IMR-90 (cell line): ENCODE measurements around the gene TMEM52B. TPM values are rescaled to one million over a fixed set of nuclear protein-coding genes. Genes with fewer than 3 reads are reported as not detected.

Experiments used
- ATAC-seq: fragments of 200-7000 bp; cut with Tn5 transposase; 2 replicates; pipeline ENCODE4 v1.9.1; 2020; ENCODE audit warnings: low read depth, mild to moderate bottlenecking, moderate library complexity
- BruUV-seq: library from RNA; stranded (reverse); fragments of 400-500 nt; replicated peaks from 2 replicates; lab custom pipeline; 2021; lab: Mats Ljungman, UMichigan
- CTCF ChIA-PET: fragments of 300-600 bp; formaldehyde crosslinking; extraction: SDS; loops from one replicate; lab custom pipeline; 2021; ENCODE audit warnings: antibody characterized with exemption; lab: Yijun Ruan, JAX
- POLR2A ChIA-PET: fragments of 300-600 bp; sonication (Branson Sonifier 250); formaldehyde crosslinking; loops from one replicate; lab custom pipeline; 2022; ENCODE audit warnings: antibody characterized with exemption; ENCODE audit not compliant: unreplicated experiment; lab: Charles Lee
- DNase-seq: peaks from one replicate; pipeline ENCODE4 v3.0.0; 2013
- H2AFZ ChIP-seq: replicated peaks from 2 replicates; pipeline ENCODE3; 2013; ENCODE audit warnings: low read length, mild to moderate bottlenecking; ENCODE audit not compliant: poor library complexity
- H2AK5ac ChIP-seq: 2 replicates; pipeline ENCODE4 v1.6.1; 2013; ENCODE audit warnings: low read depth, low read length, inconsistent platforms
- H2AK9ac ChIP-seq: replicated peaks from 2 replicates; pipeline ENCODE3; 2013; ENCODE audit warnings: mild to moderate bottlenecking, low read depth, low read length, moderate library complexity; ENCODE audit not compliant: poor library complexity
- H2BK120ac ChIP-seq: 2 replicates; pipeline ENCODE4 v1.6.1; 2013; ENCODE audit warnings: low read depth, low read length, inconsistent platforms
- H2BK15ac ChIP-seq: 3 replicates; pipeline ENCODE4 v1.6.1; 2013; ENCODE audit warnings: low read depth, low read length, inconsistent platforms
- H2BK20ac ChIP-seq: 2 replicates; pipeline ENCODE4 v1.6.1; 2013; ENCODE audit warnings: low read depth, mild to moderate bottlenecking, inconsistent platforms, low read length, moderate library complexity
- H2BK5ac ChIP-seq: 2 replicates; pipeline ENCODE4 v1.6.1; 2013; ENCODE audit warnings: mild to moderate bottlenecking, low read depth, low read length, inconsistent platforms; ENCODE audit not compliant: poor library complexity, severe bottlenecking
- H3K14ac ChIP-seq: replicated peaks from 2 replicates; pipeline ENCODE4 v1.6.1; 2013; ENCODE audit warnings: low read depth, low read length, inconsistent platforms
- H3K18ac ChIP-seq: 2 replicates; pipeline ENCODE4 v1.6.1; 2013; ENCODE audit warnings: low read depth, low read length, control low read depth
- H3K23ac ChIP-seq: 2 replicates; pipeline ENCODE4 v1.6.1; 2013; ENCODE audit warnings: low read depth, low read length, inconsistent platforms
- H3K27ac ChIP-seq: 2 replicates; pipeline ENCODE4 v1.5.1; 2013; ENCODE audit warnings: mild to moderate bottlenecking, control low read depth, low read length; ENCODE audit not compliant: insufficient read depth
- H3K27me3 ChIP-seq: 2 replicates; pipeline ENCODE4 v1.6.1; 2013; ENCODE audit warnings: low read length; ENCODE audit not compliant: control insufficient read depth, insufficient read depth
- H3K36me3 ChIP-seq: 2 replicates; pipeline ENCODE4 v1.6.1; 2013; ENCODE audit warnings: low read length, mixed read lengths; ENCODE audit not compliant: control insufficient read depth, insufficient read depth
- H3K4ac ChIP-seq: 2 replicates; pipeline ENCODE4 v1.6.1; 2013; ENCODE audit warnings: low read depth, low read length, inconsistent platforms
- H3K4me1 ChIP-seq: 2 replicates; pipeline ENCODE4 v1.6.1; 2013; ENCODE audit warnings: low read length, mixed read lengths; ENCODE audit not compliant: control insufficient read depth, insufficient read depth
- H3K4me2 ChIP-seq: 2 replicates; pipeline ENCODE4 v1.6.1; 2013; ENCODE audit warnings: low read depth, mild to moderate bottlenecking, control low read depth, low read length, moderate library complexity
- H3K4me3 ChIP-seq: 2 replicates; pipeline ENCODE4 v1.5.1; 2013; ENCODE audit warnings: low read depth, mild to moderate bottlenecking, control low read depth, low read length, moderate library complexity; ENCODE audit not compliant: insufficient read depth
- H3K56ac ChIP-seq: 2 replicates; pipeline ENCODE4 v1.6.1; 2013; ENCODE audit warnings: low read length, inconsistent platforms; ENCODE audit not compliant: insufficient read depth; ENCODE audit errors: extremely low read depth
- H3K79me1 ChIP-seq, 2 experiments: 2 replicates each; pipeline ENCODE4 v1.6.1; 2013; ENCODE audit warnings: low read length in 2 of 2, inconsistent platforms in 1 of 2, low read depth in 1 of 2
- H3K9ac ChIP-seq: 2 replicates; pipeline ENCODE4 v1.6.1; 2013; ENCODE audit warnings: low read depth, low read length, control low read depth
- H3K9me1 ChIP-seq: 2 replicates; pipeline ENCODE4 v1.6.1; 2013; ENCODE audit warnings: low read length, inconsistent platforms; ENCODE audit not compliant: insufficient read depth
- H3K9me3 ChIP-seq: 2 replicates; pipeline ENCODE4 v1.6.1; 2013; ENCODE audit warnings: low read length; ENCODE audit not compliant: control insufficient read depth, insufficient read depth
- H4K20me1 ChIP-seq: 2 replicates; pipeline ENCODE4 v1.6.1; 2013; ENCODE audit warnings: low read length, inconsistent platforms; ENCODE audit not compliant: insufficient read depth
- H4K5ac ChIP-seq: 2 replicates; pipeline ENCODE4 v1.6.1; 2013; ENCODE audit warnings: mild to moderate bottlenecking, low read depth, low read length, control low read depth
- H4K8ac ChIP-seq, 2 experiments: 2 replicates each; pipeline ENCODE4 v1.6.1; 2013; ENCODE audit warnings: low read depth in 2 of 2, low read length in 2 of 2, control low read depth in 1 of 2, inconsistent platforms in 1 of 2
- H4K91ac ChIP-seq: 2 replicates; pipeline ENCODE4 v1.6.1; 2013; ENCODE audit warnings: low read depth, low read length, inconsistent platforms; ENCODE audit not compliant: insufficient read depth
- SMC3 ChIP-seq: fragments of 150-350 bp; IDR thresholded peaks from 2 replicates; pipeline ENCODE4 v1.6.1; 2016; ENCODE audit warnings: low read depth, mild to moderate bottlenecking, antibody characterized with exemption, low read length, moderate library complexity
- WGBS, 2 experiments: methylation state at CpG; one replicate each; pipeline versions ENCODE4 v1.1.5 to v1.1.7; 2013; ENCODE audit warnings: missing lambda C conversion rate in 2 of 2; ENCODE audit not compliant: insufficient read length in 1 of 2; ENCODE audit errors: extremely low coverage in 2 of 2; 5-methylcytosine and 5-hydroxymethylcytosine counted together
- dilution Hi-C: fragments of 300-500 bp; cut with HindIII; formaldehyde crosslinking; loops from one replicate; pipeline ENCODE4 v1.14.3; 2018; ENCODE audit warnings: low sequenced_read_pairs; ENCODE audit not compliant: unreplicated experiment
- in situ Hi-C: fragments of 300-500 bp; cut with MboI; formaldehyde crosslinking; loops from 3 replicates; pipeline ENCODE4 v1.14.3; 2019; ENCODE audit warnings: low sequenced_read_pairs, inconsistent platforms, mixed read lengths
- intact Hi-C: fragments of 100-400 bp; cut with micrococcal nuclease; formaldehyde crosslinking; loops from 2 replicates; pipeline ENCODE4 v1.10.0; 2022
- polyA plus RNA-seq, 3 experiments: library from polyadenylated mRNA; depleted of rRNA; stranded (reverse); fragments of >200 nt; gene quantifications; 2 replicates each; pipeline ENCODE4 v1.2.3, GENCODE V29; 2012; ENCODE audit warnings: low replicate concordance in 1 of 3
- total RNA-seq: library from RNA; depleted of rRNA; stranded (reverse); fragments of >200 nt; gene quantifications from 2 replicates; pipeline ENCODE4 v1.2.3, GENCODE V29; 2012
- TF ChIP-seq, protein P1 (sequence below): conservative IDR thresholded peaks from 2 replicates; pipeline ENCODE4 v1.5.1; 2012; ENCODE audit warnings: mild to moderate bottlenecking, low read depth, low read length, improper control_type of control experiment

Gene TMEM52B
- total and polyA plus RNA-seq, 2 of the 4 experiments (the other 2 are of a cell fraction), result 2.0 to 3.6 TPM

DNA sequence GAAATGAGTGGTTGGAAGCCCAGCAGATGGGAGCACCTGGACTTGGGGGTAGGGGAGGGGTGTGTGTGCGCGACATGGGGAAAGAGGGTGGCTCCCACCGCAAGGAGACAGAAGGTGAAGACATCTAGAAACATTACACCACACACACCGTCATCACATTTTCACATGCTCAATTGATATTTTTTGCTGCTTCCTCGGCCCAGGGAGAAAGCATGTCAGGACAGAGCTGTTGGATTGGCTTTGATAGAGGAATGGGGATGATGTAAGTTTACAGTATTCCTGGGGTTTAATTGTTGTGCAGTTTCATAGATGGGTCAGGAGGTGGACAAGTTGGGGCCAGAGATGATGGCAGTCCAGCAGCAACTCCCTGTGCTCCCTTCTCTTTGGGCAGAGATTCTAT, 43.0 kb downstream of the TMEM52B start:
- Histone ChIP-seq H3K9me1 (peaks cover 8% of the 10 kb centered on the region; the same call in 1 of the 2 replicates), H2AK9ac (no peak overlapping the region), H3K79me1 (peaks cover 15 to 24% of the 10 kb centered on the region in 2 experiments), H4K91ac (no peak overlapping the region), H3K9ac (no peak overlapping the region), H4K8ac (no peak overlapping the region), H4K5ac (no peak overlapping the region), H2BK20ac (no peak overlapping the region), H3K4me2 (no peak overlapping the region), H3K14ac (no peak overlapping the region), H3K27me3 (no peaks in the 10 kb centered on the region), H3K36me3 (peaks cover 59% of the 10 kb centered on the region), H3K4ac (no peak overlapping the region), H3K56ac (no peak overlapping the region), H3K4me1 (peaks cover 4% of the 10 kb centered on the region), H2BK5ac (no peak overlapping the region), H3K9me3 (no peaks in the 10 kb centered on the region), H2BK120ac (no peak overlapping the region), H3K4me3 (no peak overlapping the region), H3K23ac (no peak overlapping the region), H3K18ac (no peak overlapping the region), H4K20me1 (peaks cover 17% of the 10 kb centered on the region; the same call in 1 of the 2 replicates), H2AK5ac (no peak overlapping the region), H3K27ac (no peak overlapping the region), H2BK15ac (no peak overlapping the region), H2AFZ (no peak overlapping the region)
- no peak for TF ChIP-seq SMC3
- TF ChIP-seq, protein P1, sequence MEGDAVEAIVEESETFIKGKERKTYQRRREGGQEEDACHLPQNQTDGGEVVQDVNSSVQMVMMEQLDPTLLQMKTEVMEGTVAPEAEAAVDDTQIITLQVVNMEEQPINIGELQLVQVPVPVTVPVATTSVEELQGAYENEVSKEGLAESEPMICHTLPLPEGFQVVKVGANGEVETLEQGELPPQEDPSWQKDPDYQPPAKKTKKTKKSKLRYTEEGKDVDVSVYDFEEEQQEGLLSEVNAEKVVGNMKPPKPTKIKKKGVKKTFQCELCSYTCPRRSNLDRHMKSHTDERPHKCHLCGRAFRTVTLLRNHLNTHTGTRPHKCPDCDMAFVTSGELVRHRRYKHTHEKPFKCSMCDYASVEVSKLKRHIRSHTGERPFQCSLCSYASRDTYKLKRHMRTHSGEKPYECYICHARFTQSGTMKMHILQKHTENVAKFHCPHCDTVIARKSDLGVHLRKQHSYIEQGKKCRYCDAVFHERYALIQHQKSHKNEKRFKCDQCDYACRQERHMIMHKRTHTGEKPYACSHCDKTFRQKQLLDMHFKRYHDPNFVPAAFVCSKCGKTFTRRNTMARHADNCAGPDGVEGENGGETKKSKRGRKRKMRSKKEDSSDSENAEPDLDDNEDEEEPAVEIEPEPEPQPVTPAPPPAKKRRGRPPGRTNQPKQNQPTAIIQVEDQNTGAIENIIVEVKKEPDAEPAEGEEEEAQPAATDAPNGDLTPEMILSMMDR, result no peak
- in situ Hi-C loops (no loop called here), intact Hi-C loops (no loop called here), dilution Hi-C loops (no loop called here)
- POLR2A ChIA-PET, result no interaction called here
- DNase-seq (no peak), ATAC-seq (no peak)
- CTCF ChIA-PET, result no interaction called here
- no TSS peak for BruUV-seq
- no CpG with 5 or more reads among the region's 5 CpGs for WGBS, 2 experiments
